Nephron (organoid): ENCODE data around the gene STAG3.

Experiments
- H3K27ac Mint-ChIP-seq, 3 experiments: 2 replicates each; pipeline ENCODE4 v1.8.0; 2020; ENCODE audit warnings: mixed read lengths in 3 of 3, mild to moderate bottlenecking in 2 of 3, moderate library complexity in 1 of 3
- H3K27me3 Mint-ChIP-seq: 2 replicates; pipeline ENCODE4 v1.8.0; 2021; ENCODE audit warnings: low read depth, mild to moderate bottlenecking, moderate library complexity, mixed read lengths
- H3K36me3 Mint-ChIP-seq: 2 replicates; pipeline ENCODE4 v1.8.0; 2020; ENCODE audit warnings: low read depth, mixed read lengths
- H3K4me1 Mint-ChIP-seq: 2 replicates; pipeline ENCODE4 v1.8.0; 2020; ENCODE audit warnings: mixed read lengths
- H3K4me3 Mint-ChIP-seq, 3 experiments: 2 replicates each; pipeline ENCODE4 v1.8.0; 2020; ENCODE audit warnings: mild to moderate bottlenecking in 3 of 3, mixed read lengths in 3 of 3, moderate library complexity in 2 of 3
- H3K9me3 Mint-ChIP-seq: 2 replicates; pipeline ENCODE4 v1.8.0; 2020; ENCODE audit warnings: mixed read lengths
- TF ChIP-seq, protein P1 (sequence below), 3 experiments: fragments of 200-600 bp; sonication (generic); IDR thresholded peaks; one replicate each; pipeline ENCODE4 v1.5.0; 2021; ENCODE audit warnings: antibody characterized with exemption in 3 of 3; ENCODE audit not compliant: unreplicated experiment in 3 of 3

Gene STAG3

GRCh38 chr7:100204454-100204853 is 26.7 kb downstream of the STAG3 start:
- Mint-ChIP-seq H3K27ac (no peak overlapping the region), H3K27me3 (peaks cover 10% of the 10 kb centered on the region), H3K4me3 (no peak overlapping the region), H3K36me3 (no peaks in the 10 kb centered on the region), H3K4me1 (peaks cover 26% of the 10 kb centered on the region), H3K9me3 (no peaks in the 10 kb centered on the region)
- TF ChIP-seq, protein P1, sequence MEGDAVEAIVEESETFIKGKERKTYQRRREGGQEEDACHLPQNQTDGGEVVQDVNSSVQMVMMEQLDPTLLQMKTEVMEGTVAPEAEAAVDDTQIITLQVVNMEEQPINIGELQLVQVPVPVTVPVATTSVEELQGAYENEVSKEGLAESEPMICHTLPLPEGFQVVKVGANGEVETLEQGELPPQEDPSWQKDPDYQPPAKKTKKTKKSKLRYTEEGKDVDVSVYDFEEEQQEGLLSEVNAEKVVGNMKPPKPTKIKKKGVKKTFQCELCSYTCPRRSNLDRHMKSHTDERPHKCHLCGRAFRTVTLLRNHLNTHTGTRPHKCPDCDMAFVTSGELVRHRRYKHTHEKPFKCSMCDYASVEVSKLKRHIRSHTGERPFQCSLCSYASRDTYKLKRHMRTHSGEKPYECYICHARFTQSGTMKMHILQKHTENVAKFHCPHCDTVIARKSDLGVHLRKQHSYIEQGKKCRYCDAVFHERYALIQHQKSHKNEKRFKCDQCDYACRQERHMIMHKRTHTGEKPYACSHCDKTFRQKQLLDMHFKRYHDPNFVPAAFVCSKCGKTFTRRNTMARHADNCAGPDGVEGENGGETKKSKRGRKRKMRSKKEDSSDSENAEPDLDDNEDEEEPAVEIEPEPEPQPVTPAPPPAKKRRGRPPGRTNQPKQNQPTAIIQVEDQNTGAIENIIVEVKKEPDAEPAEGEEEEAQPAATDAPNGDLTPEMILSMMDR (IDR thresholded peaks at IDR 0.05; ENCODE audit: unreplicated experiment in 3 of 3) = no peak

- Mint-ChIP-seq H3K9me3 (no peaks in the 10 kb centered on the region), H3K27ac (peak overlapping the region; percentile 28 to 57 (median 31)), H3K36me3 (no peaks in the 10 kb centered on the region), H3K27me3 (peaks cover 3% of the 10 kb centered on the region), H3K4me3 (no peak overlapping the region), H3K4me1 (peaks cover 37% of the 10 kb centered on the region)
- TF ChIP-seq, protein P1 (IDR thresholded peaks at IDR 0.05; ENCODE audit: unreplicated experiment in 3 of 3) = no peak
These were observed 31.2 kb downstream of the STAG3 start for GRCh38 chr7:100208911-100209408.

GRCh38 chr7:100209493-100209892 is 31.8 kb downstream of the STAG3 start:
- Mint-ChIP-seq H3K9me3 (no peaks in the 10 kb centered on the region), H3K4me1 (peaks cover 31% of the 10 kb centered on the region), H3K36me3 (no peaks in the 10 kb centered on the region), H3K4me3 (no peak overlapping the region), H3K27me3 (no peaks in the 10 kb centered on the region), H3K27ac (peak overlapping the region in 2 of 3 experiments; percentile 31 to 57)
- TF ChIP-seq, protein P1 (IDR thresholded peaks at IDR 0.05; ENCODE audit: unreplicated experiment in 3 of 3) = no peak

DNA sequence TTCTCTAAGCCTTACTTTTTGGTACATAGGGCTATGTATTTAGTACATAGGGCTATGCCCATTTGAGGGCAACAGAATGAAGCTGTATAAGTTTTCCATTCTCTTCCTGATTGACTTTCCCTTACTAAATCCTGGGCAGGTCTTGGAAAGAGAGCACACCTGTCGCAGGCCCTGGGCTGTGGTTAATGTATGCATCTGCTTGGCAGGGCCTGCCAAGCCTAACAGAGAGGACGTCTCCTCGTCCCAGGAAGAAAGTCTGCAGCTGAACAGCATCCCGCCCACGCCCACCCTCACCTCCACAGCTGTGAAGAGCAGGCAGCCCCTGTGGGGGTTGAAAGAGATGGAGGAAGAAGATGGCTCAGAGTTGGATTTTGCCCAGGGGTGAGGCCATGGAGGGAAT is 33.1 kb downstream of the STAG3 start:
- TF ChIP-seq, protein P1 (IDR thresholded peaks at IDR 0.05; ENCODE audit: unreplicated experiment in 3 of 3) = no peak
- H3K9me3 Mint-ChIP-seq = no peaks in the 10 kb centered on the region
- peaks cover 39% of the 10 kb centered on the region for H3K4me1 Mint-ChIP-seq
- no peaks in the 10 kb centered on the region for H3K27me3 Mint-ChIP-seq
- H3K27ac Mint-ChIP-seq = no peak overlapping the region
- no peak overlapping the region for H3K4me3 Mint-ChIP-seq
- H3K36me3 Mint-ChIP-seq = no peaks in the 10 kb centered on the region

- Mint-ChIP-seq H3K36me3 (no peaks in the 10 kb centered on the region), H3K4me3 (no peak overlapping the region)
These were observed 33.6 kb downstream of the STAG3 start for GRCh38 chr7:100211342-100211780.

More at GRCh38 chr7:100211342-100211780, 33.6 kb downstream of the STAG3 start:
- TF ChIP-seq, protein P1 (IDR thresholded peaks at IDR 0.05; ENCODE audit: unreplicated experiment in 3 of 3) = no peak
- Mint-ChIP-seq H3K9me3 (no peaks in the 10 kb centered on the region), H3K27ac (peak overlapping the region in 1 of 3 experiments; percentile 15), H3K4me1 (peaks cover 43% of the 10 kb centered on the region), H3K27me3 (no peaks in the 10 kb centered on the region)
